Measurements from ENCODE around the gene PEF1.

The PEF1 gene

DNA sequence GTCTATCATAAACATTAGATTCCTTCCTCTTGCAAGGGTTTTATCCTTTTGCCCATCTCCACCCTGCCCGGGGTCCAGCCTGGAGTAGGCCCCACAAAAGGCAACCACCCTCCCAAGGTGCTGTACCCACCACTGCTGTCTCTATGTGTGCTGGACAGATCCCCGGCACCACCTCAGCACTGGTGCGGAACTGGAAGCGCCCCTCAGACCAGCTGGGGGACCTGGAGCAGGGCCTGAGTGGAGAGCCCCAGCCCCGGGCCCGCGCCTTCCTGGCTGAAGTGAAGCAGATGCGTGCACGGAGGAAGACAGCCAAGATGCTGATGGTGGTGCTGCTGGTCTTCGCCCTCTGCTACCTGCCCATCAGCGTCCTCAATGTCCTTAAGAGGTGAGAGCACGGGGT is 21.3 kb downstream of the PEF1 start:
- DNase-seq (ENCODE audit: low spot score): no peak
- Histone ChIP-seq H3K27ac (ENCODE audit: poor library complexity, severe bottlenecking) (no peak overlapping the region), H3K27me3 (ENCODE audit: insufficient read depth, poor library complexity, severe bottlenecking) (no peaks in the 10 kb centered on the region), H3K4me1 (ENCODE audit: insufficient read depth, poor library complexity, severe bottlenecking) (no peaks in the 10 kb centered on the region), H3K36me3 (ENCODE audit: low read depth) (no peaks in the 10 kb centered on the region), H3K9me3 (ENCODE audit: severe bottlenecking) (no peaks in the 10 kb centered on the region), H3K4me3 (ENCODE audit: severe bottlenecking) (no peak overlapping the region)
- no peak for ATAC-seq (ENCODE audit: low read depth)
- TF ChIP-seq, protein P1, sequence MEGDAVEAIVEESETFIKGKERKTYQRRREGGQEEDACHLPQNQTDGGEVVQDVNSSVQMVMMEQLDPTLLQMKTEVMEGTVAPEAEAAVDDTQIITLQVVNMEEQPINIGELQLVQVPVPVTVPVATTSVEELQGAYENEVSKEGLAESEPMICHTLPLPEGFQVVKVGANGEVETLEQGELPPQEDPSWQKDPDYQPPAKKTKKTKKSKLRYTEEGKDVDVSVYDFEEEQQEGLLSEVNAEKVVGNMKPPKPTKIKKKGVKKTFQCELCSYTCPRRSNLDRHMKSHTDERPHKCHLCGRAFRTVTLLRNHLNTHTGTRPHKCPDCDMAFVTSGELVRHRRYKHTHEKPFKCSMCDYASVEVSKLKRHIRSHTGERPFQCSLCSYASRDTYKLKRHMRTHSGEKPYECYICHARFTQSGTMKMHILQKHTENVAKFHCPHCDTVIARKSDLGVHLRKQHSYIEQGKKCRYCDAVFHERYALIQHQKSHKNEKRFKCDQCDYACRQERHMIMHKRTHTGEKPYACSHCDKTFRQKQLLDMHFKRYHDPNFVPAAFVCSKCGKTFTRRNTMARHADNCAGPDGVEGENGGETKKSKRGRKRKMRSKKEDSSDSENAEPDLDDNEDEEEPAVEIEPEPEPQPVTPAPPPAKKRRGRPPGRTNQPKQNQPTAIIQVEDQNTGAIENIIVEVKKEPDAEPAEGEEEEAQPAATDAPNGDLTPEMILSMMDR (IDR thresholded peaks at IDR 0.05; ENCODE audit: poor library complexity, severe bottlenecking): no peak

DNA sequence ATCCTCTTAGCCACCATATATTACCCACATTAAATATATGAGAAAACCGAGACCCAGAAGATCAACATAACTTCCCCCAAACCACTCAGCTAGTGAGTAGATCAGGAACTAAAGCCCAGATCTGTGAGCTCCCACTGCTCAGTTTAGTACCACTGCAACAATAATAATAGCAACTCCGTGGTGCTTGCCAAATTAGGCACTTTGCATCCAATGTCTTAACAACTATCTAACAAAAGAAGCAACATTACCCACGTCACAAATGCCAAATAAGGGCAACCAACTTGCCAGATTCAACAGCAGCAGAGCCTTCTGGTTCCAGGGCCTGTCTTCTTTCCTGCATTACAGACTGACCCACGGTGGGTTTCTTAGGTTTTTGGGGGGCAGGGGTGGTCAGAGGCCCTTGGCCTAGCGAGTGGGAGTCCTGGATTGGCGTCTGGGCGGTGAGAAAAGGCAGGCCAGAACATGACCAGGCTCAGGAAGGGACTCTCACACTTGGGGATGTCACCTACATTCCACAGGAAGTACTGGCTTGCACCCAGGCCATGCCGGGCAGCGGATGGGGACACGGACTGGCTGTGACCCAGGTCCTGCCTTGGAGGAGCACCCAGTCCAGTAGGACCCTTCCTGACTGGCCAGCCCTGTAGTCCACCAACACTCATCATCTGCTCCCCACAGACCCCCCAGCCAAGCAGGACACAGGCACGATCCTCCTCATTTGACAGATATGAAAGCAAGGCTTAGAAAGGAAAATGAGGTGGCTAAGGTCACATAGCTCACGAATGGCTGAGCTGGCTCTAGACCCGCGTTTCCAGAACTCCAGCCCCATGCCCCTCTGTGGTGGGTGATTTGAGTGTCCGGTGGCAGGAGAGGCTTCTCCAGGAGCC is 22.6 kb downstream of the PEF1 start:
- no peaks in the 10 kb centered on the region for H3K36me3 ChIP-seq (ENCODE audit: low read depth)

DNA sequence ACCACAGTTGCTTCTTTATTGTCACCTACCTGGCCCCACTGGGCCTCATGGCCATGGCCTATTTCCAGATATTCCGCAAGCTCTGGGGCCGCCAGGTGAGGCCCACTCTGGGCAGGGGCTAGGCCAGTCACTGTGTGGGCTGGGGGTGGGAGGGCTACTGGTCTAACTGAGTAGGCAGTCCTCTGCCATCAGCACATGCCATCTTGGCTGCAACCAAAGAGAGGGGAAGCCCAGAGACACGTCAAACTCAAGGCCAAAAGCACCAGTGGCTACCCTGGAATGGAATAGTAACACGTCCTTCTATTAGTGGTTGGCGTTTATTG is 23.2 kb downstream of the PEF1 start:
- TF ChIP-seq, protein P1 (IDR thresholded peaks at IDR 0.05; ENCODE audit: poor library complexity, severe bottlenecking): no peak
- Histone ChIP-seq H3K4me3 (ENCODE audit: severe bottlenecking) (no peak overlapping the region), H3K4me1 (ENCODE audit: insufficient read depth, poor library complexity, severe bottlenecking) (no peaks in the 10 kb centered on the region), H3K9me3 (ENCODE audit: severe bottlenecking) (no peaks in the 10 kb centered on the region), H3K27ac (ENCODE audit: poor library complexity, severe bottlenecking) (no peak overlapping the region), H3K27me3 (ENCODE audit: insufficient read depth, poor library complexity, severe bottlenecking) (peaks cover 13% of the 10 kb centered on the region), H3K36me3 (ENCODE audit: low read depth) (no peaks in the 10 kb centered on the region)
- DNase-seq (ENCODE audit: low spot score) (no peak), ATAC-seq (ENCODE audit: low read depth) (no peak)

More for the DNA sequence above, 22.6 kb downstream of the PEF1 start:
- Histone ChIP-seq H3K4me3 (ENCODE audit: severe bottlenecking) (no peak overlapping the region), H3K4me1 (ENCODE audit: insufficient read depth, poor library complexity, severe bottlenecking) (no peaks in the 10 kb centered on the region), H3K9me3 (ENCODE audit: severe bottlenecking) (no peaks in the 10 kb centered on the region), H3K27ac (ENCODE audit: poor library complexity, severe bottlenecking) (no peak overlapping the region), H3K27me3 (ENCODE audit: insufficient read depth, poor library complexity, severe bottlenecking) (peaks cover 8% of the 10 kb centered on the region)
- DNase-seq (ENCODE audit: low spot score): no peak
- no peak for ATAC-seq (ENCODE audit: low read depth)
- TF ChIP-seq, protein P1 (IDR thresholded peaks at IDR 0.05; ENCODE audit: poor library complexity, severe bottlenecking): no peak

DNA sequence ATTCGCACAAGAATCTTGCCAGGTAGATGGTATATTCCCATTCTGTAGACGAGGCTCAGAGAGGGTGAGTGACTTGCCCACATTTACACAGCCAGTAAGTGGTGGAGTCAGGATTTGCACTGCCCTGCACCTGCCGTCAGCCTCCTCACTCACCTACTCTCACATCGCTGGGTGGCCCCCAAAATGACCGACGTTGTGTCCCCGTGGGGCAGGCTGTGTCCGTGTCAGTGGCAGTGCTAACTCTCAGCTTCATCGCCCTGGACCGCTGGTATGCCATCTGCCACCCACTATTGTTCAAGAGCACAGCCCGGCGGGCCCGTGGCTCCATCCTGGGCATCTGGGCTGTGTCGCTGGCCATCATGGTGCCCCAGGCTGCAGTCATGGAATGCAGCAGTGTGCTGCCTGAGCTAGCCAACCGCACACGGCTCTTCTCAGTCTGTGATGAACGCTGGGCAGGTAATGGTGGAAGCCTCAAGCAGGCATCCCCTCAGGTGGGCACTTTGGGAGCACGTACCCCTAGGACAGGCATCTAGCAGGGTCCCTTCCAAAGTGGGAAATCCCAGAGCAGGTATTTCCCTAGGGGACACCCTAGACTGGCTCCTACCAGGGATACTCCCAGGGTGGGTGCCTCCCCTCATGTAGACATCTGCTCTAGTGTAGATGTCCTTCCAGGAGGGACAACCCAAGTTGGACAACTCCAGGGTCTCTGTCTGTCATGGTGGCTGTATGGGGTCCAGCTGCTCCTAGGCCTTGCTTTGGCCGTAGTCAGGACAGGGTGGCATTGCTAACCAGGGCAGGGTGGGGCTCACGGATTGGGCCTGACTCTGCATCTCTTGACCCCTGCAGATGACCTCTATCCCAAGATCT is 23.8 kb downstream of the PEF1 start:
- Histone ChIP-seq H3K27me3 (ENCODE audit: insufficient read depth, poor library complexity, severe bottlenecking) (peaks cover 13% of the 10 kb centered on the region), H3K4me1 (ENCODE audit: insufficient read depth, poor library complexity, severe bottlenecking) (no peaks in the 10 kb centered on the region), H3K36me3 (ENCODE audit: low read depth) (no peaks in the 10 kb centered on the region), H3K4me3 (ENCODE audit: severe bottlenecking) (no peak overlapping the region), H3K9me3 (ENCODE audit: severe bottlenecking) (no peaks in the 10 kb centered on the region), H3K27ac (ENCODE audit: poor library complexity, severe bottlenecking) (no peak overlapping the region)
- ATAC-seq (ENCODE audit: low read depth): no peak
- DNase-seq (ENCODE audit: low spot score): no peak
- TF ChIP-seq, protein P1 (IDR thresholded peaks at IDR 0.05; ENCODE audit: poor library complexity, severe bottlenecking): no peak
